ENCODE results near the gene UVRAG.

GRCh38 chr11:76188873-76189272 lies 373.9 kb downstream of the UVRAG start:
- TF ChIP-seq CTCF (IDR thresholded peaks at IDR 0.05) = no peak
- TF ChIP-seq EZH2 (IDR thresholded peaks at IDR 0.05; ENCODE audit: borderline replicate concordance, insufficient read depth, low read depth, low read length, poor library complexity, severe bottlenecking) = no peak
